Parathyroid adenoma (tissue), 2 donors: Measurements from ENCODE around the gene PKDCC.
A peak's percentile ranks its signal among the peaks of the same experiment; 100 is the strongest.

Source experiments
- H2AFZ ChIP-seq: fragments of 300-600 bp; sonication (generic); one replicate; pipeline ENCODE4 v1.7.0; 2017; ENCODE audit warnings: antibody characterized with exemption, mild to moderate bottlenecking
- H3K27ac ChIP-seq: fragments of 300-600 bp; sonication (generic); one replicate; pipeline ENCODE4 v1.7.0; 2017
- H3K27me3 ChIP-seq: fragments of 300-600 bp; sonication (generic); one replicate; pipeline ENCODE4 v1.7.0; 2017; ENCODE audit warnings: low read length; ENCODE audit not compliant: control insufficient read depth, insufficient read depth
- H3K36me3 ChIP-seq: fragments of 300-600 bp; sonication (generic); one replicate; pipeline ENCODE4 v1.7.0; 2017; ENCODE audit warnings: low read length; ENCODE audit not compliant: control insufficient read depth, insufficient read depth
- H3K4me1 ChIP-seq: fragments of 300-600 bp; sonication (generic); one replicate; pipeline ENCODE4 v1.7.0; 2017; ENCODE audit warnings: control low read depth
- H3K4me2 ChIP-seq: fragments of 300-600 bp; sonication (generic); one replicate; pipeline ENCODE4 v1.7.0; 2017; ENCODE audit warnings: low read length
- H3K4me3 ChIP-seq: fragments of 300-600 bp; sonication (generic); one replicate; pipeline ENCODE4 v1.7.0; 2017; ENCODE audit warnings: low read depth, low read length
- H3K79me2 ChIP-seq: fragments of 300-600 bp; sonication (generic); one replicate; pipeline ENCODE4 v1.7.0; 2017; ENCODE audit warnings: control low read depth
- H3K9ac ChIP-seq: fragments of 300-600 bp; sonication (generic); one replicate; pipeline ENCODE4 v1.7.0; 2017; ENCODE audit warnings: mild to moderate bottlenecking
- H3K9me3 ChIP-seq: fragments of 300-600 bp; sonication (generic); one replicate; pipeline ENCODE4 v1.7.0; 2017; ENCODE audit warnings: low read length; ENCODE audit not compliant: control insufficient read depth
- CTCF ChIP-seq: fragments of 300-600 bp; sonication (generic); IDR thresholded peaks from one replicate; pipeline ENCODE4 v1.7.0; 2017; ENCODE audit warnings: antibody characterized with exemption, mild to moderate bottlenecking
- donor health status: primary hyperparathyroidism.

PKDCC gene

DNA sequence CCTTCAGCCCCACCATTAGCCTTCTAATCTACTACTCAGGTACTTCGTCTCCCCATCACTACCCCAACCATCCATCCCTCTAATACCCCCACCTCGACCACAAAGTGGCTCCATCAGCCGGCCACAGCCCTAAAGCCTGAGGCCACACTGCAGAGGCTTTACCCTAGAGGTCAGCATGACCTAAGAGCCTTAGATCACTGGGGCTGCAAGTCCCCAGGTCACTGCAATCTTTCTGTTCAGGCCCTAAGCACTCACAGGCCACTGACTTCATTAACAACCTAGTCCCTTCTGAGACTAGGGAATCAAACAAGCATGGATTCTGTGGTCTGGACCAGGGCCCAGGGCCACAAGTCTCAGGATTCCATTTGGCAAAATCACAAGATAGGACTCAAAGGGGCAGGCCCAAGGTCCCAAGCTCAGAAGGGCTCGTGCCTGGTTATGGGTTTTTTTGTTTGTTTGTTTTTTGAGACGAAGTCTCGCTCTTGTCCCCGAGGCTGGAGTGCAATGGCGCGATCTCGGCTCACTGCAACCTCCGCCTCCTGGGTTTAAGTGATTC lies 37.0 kb upstream of the PKDCC start:
- Histone ChIP-seq H3K4me1 (no peaks in the 10 kb centered on the region), H2AFZ (no peak overlapping the region), H3K9me3 (no peaks in the 10 kb centered on the region), H3K27ac (no peak overlapping the region), H3K9ac (no peak overlapping the region), H3K36me3 (no peaks in the 10 kb centered on the region), H3K79me2 (no peaks in the 10 kb centered on the region), H3K4me3 (no peak overlapping the region), H3K4me2 (no peak overlapping the region), H3K27me3 (no peaks in the 10 kb centered on the region)
- no peak for TF ChIP-seq CTCF

- TF ChIP-seq CTCF = no peak
- H3K36me3 ChIP-seq = no peaks in the 10 kb centered on the region
- no peak overlapping the region for H2AFZ ChIP-seq
- H3K4me2 ChIP-seq = no peak overlapping the region
- H3K4me1 ChIP-seq = no peaks in the 10 kb centered on the region
- no peak overlapping the region for H3K9ac ChIP-seq
- H3K9me3 ChIP-seq = no peaks in the 10 kb centered on the region
- no peak overlapping the region for H3K27ac ChIP-seq
- no peaks in the 10 kb centered on the region for H3K27me3 ChIP-seq
- no peaks in the 10 kb centered on the region for H3K79me2 ChIP-seq
- H3K4me3 ChIP-seq = no peak overlapping the region
Measured at GRCh38 chr2:42012137-42012536, 35.7 kb upstream of the PKDCC start.

GRCh38 chr2:42012651-42013050 lies 35.2 kb upstream of the PKDCC start:
- H3K4me1 ChIP-seq = no peaks in the 10 kb centered on the region
- no peak overlapping the region for H3K27ac ChIP-seq
- no peak overlapping the region for H3K9ac ChIP-seq
- H3K79me2 ChIP-seq = no peaks in the 10 kb centered on the region
- H3K36me3 ChIP-seq = no peaks in the 10 kb centered on the region
- H3K4me2 ChIP-seq = no peak overlapping the region
- no peaks in the 10 kb centered on the region for H3K9me3 ChIP-seq
- no peak overlapping the region for H3K4me3 ChIP-seq
- no peak overlapping the region for H2AFZ ChIP-seq
- no peak for TF ChIP-seq CTCF
- H3K27me3 ChIP-seq = no peaks in the 10 kb centered on the region

GRCh38 chr2:42013409-42013808 lies 34.4 kb upstream of the PKDCC start:
- no peaks in the 10 kb centered on the region for H3K27me3 ChIP-seq
- no peak overlapping the region for H3K4me3 ChIP-seq
- H3K9me3 ChIP-seq = no peaks in the 10 kb centered on the region
- no peak overlapping the region for H3K27ac ChIP-seq
- no peaks in the 10 kb centered on the region for H3K36me3 ChIP-seq
- H3K4me1 ChIP-seq = no peaks in the 10 kb centered on the region
- H3K79me2 ChIP-seq = no peaks in the 10 kb centered on the region
- no peak overlapping the region for H3K4me2 ChIP-seq
- no peak overlapping the region for H2AFZ ChIP-seq
- H3K9ac ChIP-seq = no peak overlapping the region
- no peak for TF ChIP-seq CTCF

DNA sequence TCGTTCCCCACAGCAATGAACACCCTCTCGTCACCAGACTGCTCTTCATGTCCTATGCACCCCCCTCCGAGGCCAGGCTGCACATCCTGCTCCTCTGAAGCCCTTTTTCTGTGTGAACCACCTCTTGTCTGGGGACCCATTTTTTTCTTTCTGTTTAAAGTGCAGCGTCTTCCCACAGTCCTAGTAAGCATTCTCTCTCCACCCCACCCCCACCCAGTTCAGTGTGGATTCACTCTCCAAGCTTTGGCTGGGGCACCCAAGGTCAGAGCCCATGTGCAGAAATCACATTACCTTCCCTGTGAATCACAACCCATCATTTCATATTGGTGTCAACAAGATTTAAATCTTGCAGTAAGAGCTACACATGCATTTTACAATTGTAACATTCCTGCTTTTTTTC lies 26.4 kb upstream of the PKDCC start:
- Histone ChIP-seq H3K9ac (no peak overlapping the region), H3K27ac (no peak overlapping the region), H3K36me3 (no peaks in the 10 kb centered on the region), H2AFZ (peak overlapping the region; percentile 35), H3K4me1 (peaks cover 13% of the 10 kb centered on the region), H3K4me2 (no peak overlapping the region), H3K79me2 (no peaks in the 10 kb centered on the region), H3K27me3 (no peaks in the 10 kb centered on the region), H3K9me3 (no peaks in the 10 kb centered on the region), H3K4me3 (no peak overlapping the region)
- TF ChIP-seq CTCF = no peak
